Measurements from ENCODE around the gene B3GAT2. TPM values are rescaled to one million over a fixed set of nuclear protein-coding genes. Genes with fewer than 3 reads are reported as not detected.
A peak's percentile ranks its signal among the peaks of the same experiment; 100 is the strongest.

B3GAT2 gene
- total RNA-seq, 1 experiment from 2014 or later: 0.22 TPM

- H3K23me2 ChIP-seq (ENCODE audit: insufficient read length, low read depth, low read length, poor library complexity, severe bottlenecking): no peaks in the 10 kb centered on the region
- TF ChIP-seq CTCF (conservative IDR thresholded peaks at IDR 0.05): no peak
- H2BK5ac ChIP-seq (ENCODE audit: insufficient read length, low read length): no peak overlapping the region
- H3K9ac ChIP-seq (ENCODE audit: extremely low read depth, insufficient read length, low read length): no peak overlapping the region
- H2AFZ ChIP-seq (ENCODE audit: low read length): no peak overlapping the region
- no peak overlapping the region for H2BK15ac ChIP-seq (ENCODE audit: low read depth, low read length)
- H4K20me1 ChIP-seq (ENCODE audit: control insufficient read depth, insufficient read depth, insufficient read length): no peaks in the 10 kb centered on the region
- no peak overlapping the region for H3K4me3 Mint-ChIP-seq
- no peak overlapping the region for H3T11ph ChIP-seq (ENCODE audit: low read length)
- H4K8ac ChIP-seq (replicated peaks; ENCODE audit: insufficient read length, low read depth, low read length): no peak overlapping the region
- peaks cover 0 to 6% (median 0%) of the 10 kb centered on the region in 3 experiments; a peak in 1 of 7 replicates for H3K36me3 Mint-ChIP-seq (ENCODE audit: insufficient read depth in 1 of 3, low read depth in 3 of 3)
- no peak overlapping the region for H3K4me2 ChIP-seq (ENCODE audit: insufficient read depth, insufficient read length, low read length)
- no CpG with 5 or more reads among the region's 1 CpG for WGBS (ENCODE audit: extremely low coverage, insufficient read length, low lambda C conversion rate)
- no peak overlapping the region for H2BK20ac ChIP-seq (ENCODE audit: low read depth, low read length, poor library complexity, severe bottlenecking)
- no peak overlapping the region for H3K4ac ChIP-seq (ENCODE audit: low read depth, low read length)
- no peak overlapping the region for H3K14ac ChIP-seq (ENCODE audit: insufficient read depth, low read length)
- H3K79me2 ChIP-seq (ENCODE audit: insufficient read depth, low read length): no peaks in the 10 kb centered on the region
- no peak overlapping the region for H4K5ac ChIP-seq (ENCODE audit: insufficient read length, low read depth, low read length)
- no peak overlapping the region for H4K91ac ChIP-seq (ENCODE audit: insufficient read length, low read depth, low read length)
- no peaks in the 10 kb centered on the region for H3K9me3 Mint-ChIP-seq
- peaks cover 10 to 14% of the 10 kb centered on the region in 2 experiments for H3K4me1 Mint-ChIP-seq
- no peak for DNase-seq
- H3K18ac ChIP-seq (ENCODE audit: insufficient read length, low read depth, low read length): no peak overlapping the region
- peak overlapping the region in 2 of 3 experiments; percentile 44 to 62; a peak in 1 of 7 replicates for H3K27ac Mint-ChIP-seq
- H3K4me1 ChIP-seq (ENCODE audit: insufficient read depth, low read length): peaks cover 6% of the 10 kb centered on the region
- H2BK12ac ChIP-seq (ENCODE audit: insufficient read length, low read depth, low read length): no peak overlapping the region
- no peak overlapping the region for H3K56ac ChIP-seq (ENCODE audit: insufficient read length, low read depth, low read length)
- no peaks in the 10 kb centered on the region for H3K27me3 Mint-ChIP-seq (ENCODE audit: low read depth)
- H3K27me3 ChIP-seq (ENCODE audit: insufficient read depth, low read length): no peaks in the 10 kb centered on the region
- H3K23ac ChIP-seq (ENCODE audit: insufficient read length, low read depth, low read length): no peak overlapping the region
- H2AK5ac ChIP-seq (ENCODE audit: insufficient read length, low read length): no peak overlapping the region
- no peak overlapping the region for H3K27ac ChIP-seq (ENCODE audit: insufficient read length, low read depth, low read length)
- H3K9me3 ChIP-seq (ENCODE audit: control insufficient read depth, low read depth, low read length): no peaks in the 10 kb centered on the region
- no peaks in the 10 kb centered on the region for H3K79me1 ChIP-seq (ENCODE audit: insufficient read depth, low read depth, low read length, poor library complexity, severe bottlenecking)
- H2BK120ac ChIP-seq (ENCODE audit: low read depth, low read length, poor library complexity, severe bottlenecking): no peak overlapping the region
These were observed 96.8 kb downstream of the B3GAT2 start for GRCh38 chr6:70860045-70860444.

Measured in H9 (cell line).